Ascending aorta (tissue), 2 donors: ENCODE data around the gene HS1BP3. TPM values are rescaled to one million over a fixed set of nuclear protein-coding genes. Genes with fewer than 3 reads are reported as not detected.

ENCODE experiments used
- DNase-seq, 2 donors: peaks; one replicate each; pipeline ENCODE4 v3.0.0-alpha.2; 2019; ENCODE audit warnings: low spot score in 2 of 2
- H3K27ac ChIP-seq, 2 donors: fragments of 200-600 bp; sonication (generic); one replicate each; pipeline ENCODE4 v1.5.1; 2016 to 2017; ENCODE audit warnings: mild to moderate bottlenecking in 1 of 2
- H3K27me3 ChIP-seq: fragments of 200-600 bp; sonication (generic); one replicate; pipeline ENCODE4 v1.5.1; 2017
- H3K36me3 ChIP-seq, 2 donors: fragments of 200-600 bp; sonication (generic); one replicate each; pipeline ENCODE4 v1.5.1; 2016
- H3K4me1 ChIP-seq, 2 donors: fragments of 200-600 bp; sonication (generic); one replicate each; pipeline ENCODE4 v1.5.1; 2016 to 2017; ENCODE audit warnings: mild to moderate bottlenecking in 1 of 2
- H3K4me3 ChIP-seq, 2 donors: fragments of 200-600 bp; sonication (generic); one replicate each; pipeline ENCODE4 v1.5.1; 2016 to 2017; ENCODE audit warnings: mild to moderate bottlenecking in 1 of 2
- H3K9me3 ChIP-seq, 2 donors: fragments of 200-600 bp; sonication (generic); one replicate each; pipeline ENCODE4 v1.5.1; 2016
- CTCF ChIP-seq, 3 experiments: fragments of 200-600 bp in 2 of 3; fragments of 450-650 bp in 1 of 3; sonication (generic) in 2 of 3; IDR thresholded peaks; one replicate each; pipeline ENCODE4 v1.5.1; 2016 to 2019; ENCODE audit warnings: antibody characterized with exemption in 3 of 3, mild to moderate bottlenecking in 1 of 3, moderate library complexity in 1 of 3
- intact Hi-C: fragments of 100-400 bp; cut with DNase I; formaldehyde crosslinking; loops from one replicate; pipeline ENCODE4 v1.15.1; 2023
- total RNA-seq: library from RNA; depleted of rRNA; stranded (reverse); fragments of >200 nt; gene quantifications from one replicate; pipeline ENCODE4 v1.1.0, GENCODE V29; 2016

HS1BP3 gene
- total RNA-seq, 1 donor from 2014 or later = 40.0 TPM

GRCh38 chr2:20615068-20615465 lies 35.8 kb downstream of the HS1BP3 start:
- Histone ChIP-seq H3K4me3 (no peak overlapping the region), H3K36me3 (peaks cover 0 to 3% of the 10 kb centered on the region in 2 donors), H3K9me3 (no peaks in the 10 kb centered on the region), H3K27ac (peak overlapping the region; percentile 97 to 98), H3K27me3 (no peaks in the 10 kb centered on the region), H3K4me1 (peaks cover 55 to 63% of the 10 kb centered on the region in 2 donors)
- peak in 1 of 3 experiments; percentile 21 for TF ChIP-seq CTCF (IDR thresholded peaks at IDR 0.05)
- DNase-seq = peak in 1 of 2 donors; percentile 48
- intact Hi-C loops = no loop called here

- peak in 1 of 3 experiments; percentile 14 for TF ChIP-seq CTCF (IDR thresholded peaks at IDR 0.05)
- no peaks in the 10 kb centered on the region for H3K27me3 ChIP-seq
- H3K27ac ChIP-seq = peak overlapping the region; percentile 97 to 98
- H3K4me1 ChIP-seq = peaks cover 51 to 58% of the 10 kb centered on the region in 2 donors
- intact Hi-C loops = no loop called here
- DNase-seq = peak; percentile 17 to 75
- H3K9me3 ChIP-seq = no peaks in the 10 kb centered on the region
- no peaks in the 10 kb centered on the region for H3K36me3 ChIP-seq
- H3K4me3 ChIP-seq = no peak overlapping the region
Measured at GRCh38 chr2:20614201-20615067, 36.5 kb downstream of the HS1BP3 start.

- Histone ChIP-seq H3K4me3 (no peak overlapping the region), H3K27me3 (no peaks in the 10 kb centered on the region), H3K27ac (peak overlapping the region in 1 of 2 donors; percentile 98), H3K36me3 (no peaks in the 10 kb centered on the region), H3K4me1 (peaks cover 39 to 52% of the 10 kb centered on the region in 2 donors), H3K9me3 (no peaks in the 10 kb centered on the region)
- intact Hi-C loops = no loop called here
- TF ChIP-seq CTCF (IDR thresholded peaks at IDR 0.05) = no peak
- DNase-seq = peak in 1 of 2 donors; percentile 54
Measured at GRCh38 chr2:20612925-20613916, 37.7 kb downstream of the HS1BP3 start.

DNA sequence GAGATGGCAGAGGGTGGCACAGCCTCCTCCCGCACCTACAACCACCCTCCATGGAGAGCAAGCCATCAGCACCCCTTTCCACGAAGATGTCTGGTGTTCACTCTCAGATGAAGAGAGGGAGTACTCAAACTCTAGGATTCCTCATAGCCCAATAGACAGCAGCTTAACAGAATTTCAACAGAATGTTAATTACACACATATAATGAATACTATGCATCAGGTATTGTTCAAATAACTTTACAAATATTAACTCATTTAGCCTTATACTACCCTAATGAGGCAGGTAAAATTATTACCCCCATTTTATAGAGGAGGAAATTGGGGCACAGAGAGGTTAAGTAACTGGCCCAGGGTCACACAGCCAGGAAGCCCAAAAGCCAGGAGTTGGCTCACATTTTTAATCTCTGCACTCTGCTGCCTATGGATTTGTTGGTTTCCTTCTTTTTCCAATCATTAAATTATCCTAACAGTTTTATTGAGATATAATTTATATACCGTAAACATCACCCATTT lies 39.0 kb downstream of the HS1BP3 start:
- Histone ChIP-seq H3K4me3 (no peak overlapping the region), H3K36me3 (no peaks in the 10 kb centered on the region), H3K4me1 (peaks cover 29 to 42% of the 10 kb centered on the region in 2 donors), H3K27me3 (no peaks in the 10 kb centered on the region), H3K27ac (peak overlapping the region; percentile 77 to 79), H3K9me3 (no peaks in the 10 kb centered on the region)
- peak; percentile 2 to 18 for DNase-seq
- no peak for TF ChIP-seq CTCF (IDR thresholded peaks at IDR 0.05)
- intact Hi-C loops = loop anchor here (2.0 kb wide), 1 partner anchor 15 kb away; no protein-coding TSS in a partner anchor
